Stimulated activated CD8-positive, alpha-beta memory T cell treated with anti-CD3 and anti-CD28 coated beads, Interleukin-12 subunit alpha, Interleukin-12 subunit beta, amount 100 ng/mL, for 4 hours (primary cell): ENCODE measurements around the gene COG4.
"Not testable (repeated sequence)": the region's sequence is repeated elsewhere in the genome, so short reads cannot be mapped to it uniquely, and the experiment has no call there.

Experiments
- DNase-seq: peaks from one replicate; pipeline ENCODE4 v3.0.0-alpha.2; 2020; ENCODE audit warnings: low read depth

COG4 gene

DNA sequence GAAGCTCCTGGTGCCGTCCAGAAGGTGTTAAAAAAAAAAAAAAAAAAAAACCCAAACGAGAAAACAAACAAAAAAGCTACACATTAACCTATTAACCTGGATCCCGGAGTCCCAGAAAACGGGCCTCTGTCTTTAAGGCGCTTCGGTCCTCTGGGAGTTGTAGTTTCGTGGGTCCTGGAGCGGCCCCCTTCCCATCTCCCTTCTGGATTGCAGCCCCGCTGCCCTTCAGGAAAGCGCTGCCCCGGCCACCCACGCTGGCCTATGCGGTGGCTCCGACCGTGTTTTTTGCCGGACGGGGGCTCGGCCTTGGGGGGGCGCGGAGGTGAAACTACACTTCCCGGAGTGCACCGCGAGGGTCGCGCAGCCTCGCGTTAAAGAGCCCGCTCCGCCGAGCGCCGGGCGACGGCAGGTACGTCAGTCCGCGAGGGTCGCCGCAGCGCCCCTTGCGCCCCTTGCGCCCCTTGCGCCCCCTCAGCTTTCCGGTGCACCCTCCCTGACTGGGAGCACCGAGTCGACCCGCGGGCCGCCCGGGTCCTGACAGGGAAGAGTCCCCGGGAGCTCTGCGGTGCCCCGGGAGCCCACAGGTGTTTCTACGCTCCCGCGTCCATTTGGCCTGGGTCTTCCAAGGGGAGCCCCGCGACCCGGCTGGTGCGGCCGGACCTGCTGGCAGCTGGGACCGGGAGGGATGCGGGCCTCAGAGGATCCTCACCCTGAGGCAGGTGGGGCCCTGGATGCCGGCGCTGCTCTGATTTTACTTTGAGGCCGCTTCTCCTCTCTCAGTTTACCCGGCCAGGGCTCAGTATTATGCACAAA, 68.9 kb downstream of the COG4 start, which contains the start of gene FCSK:
Gene FCSK, plus strand, starts transcription at position 374 of the 813 bp plus-strand sequence. CDS start 8,596 bp downstream, outside the sequence.
- DNase-seq, result peak; percentile 62

DNA sequence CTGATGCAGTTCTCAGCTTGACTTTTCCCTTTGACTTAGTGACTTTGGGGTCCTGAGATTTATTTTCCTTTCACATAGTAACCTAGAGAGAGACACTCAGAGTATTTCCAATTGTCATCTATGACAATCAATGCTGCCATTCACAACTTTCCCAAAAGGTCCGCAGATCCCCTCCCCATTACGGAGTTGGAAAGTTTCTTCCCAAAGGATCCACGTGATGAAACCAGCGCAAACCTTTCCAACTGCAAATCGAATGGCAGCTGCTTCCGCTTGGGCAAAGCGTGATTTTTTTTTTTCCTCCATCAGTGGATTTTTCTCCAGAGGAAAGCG, 69.5 kb downstream of the COG4 start:
- no peak for DNase-seq

DNA sequence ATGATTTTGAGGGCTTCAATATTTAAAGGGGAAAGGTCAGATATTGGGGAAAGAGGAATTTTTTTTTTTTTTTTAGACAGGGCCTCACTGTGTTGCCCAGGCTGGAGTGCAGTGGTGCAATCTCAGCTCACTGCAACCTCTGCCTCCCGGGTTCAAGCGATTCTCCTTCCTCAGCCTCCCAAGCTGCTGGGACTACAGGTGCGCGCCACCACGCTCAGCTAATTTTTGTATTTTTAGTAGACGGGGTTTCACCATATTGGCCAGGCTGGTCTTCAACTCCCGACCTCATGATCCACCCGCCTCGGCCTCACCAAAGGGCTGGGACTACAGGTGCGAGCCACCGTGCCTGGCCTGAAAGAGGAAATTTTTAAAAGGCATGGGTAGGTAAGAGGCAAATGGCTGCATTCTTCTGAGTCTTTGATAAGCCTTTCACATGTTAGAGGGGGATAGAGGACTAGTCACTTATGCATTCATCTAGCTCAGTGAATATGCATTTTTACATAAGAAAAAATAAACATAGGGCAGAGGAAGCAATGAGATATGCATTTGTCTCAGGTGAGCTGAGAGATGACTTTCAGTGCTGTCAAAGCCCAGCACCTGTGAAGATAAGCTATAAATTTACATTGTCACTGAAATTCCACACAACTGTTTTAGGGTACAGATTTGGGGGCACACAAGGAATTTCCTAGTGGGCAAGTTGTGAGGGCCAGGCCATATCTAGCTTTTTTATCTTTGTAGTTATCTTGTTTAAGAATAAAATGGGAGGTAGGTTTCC, 70.0 kb downstream of the COG4 start:
- no peak for DNase-seq

DNA sequence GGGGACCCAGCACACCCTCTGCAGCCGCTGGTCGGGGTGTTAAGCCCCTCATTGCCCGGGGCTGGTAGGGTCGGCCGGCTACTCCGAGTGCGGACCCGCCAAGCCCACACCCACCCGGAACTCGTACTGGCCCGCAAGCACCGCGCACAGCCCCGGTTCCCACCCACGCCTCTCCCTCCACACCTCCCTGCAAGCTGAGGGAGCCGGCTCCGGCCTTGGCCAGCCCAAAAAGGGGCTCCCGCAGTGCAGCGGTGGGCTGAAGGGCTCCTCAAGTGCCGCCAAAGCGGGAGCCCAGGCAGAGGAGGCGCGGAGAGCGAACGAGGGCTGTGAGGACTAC, 72.4 kb downstream of the COG4 start:
- not testable (repeated sequence) for DNase-seq

DNA sequence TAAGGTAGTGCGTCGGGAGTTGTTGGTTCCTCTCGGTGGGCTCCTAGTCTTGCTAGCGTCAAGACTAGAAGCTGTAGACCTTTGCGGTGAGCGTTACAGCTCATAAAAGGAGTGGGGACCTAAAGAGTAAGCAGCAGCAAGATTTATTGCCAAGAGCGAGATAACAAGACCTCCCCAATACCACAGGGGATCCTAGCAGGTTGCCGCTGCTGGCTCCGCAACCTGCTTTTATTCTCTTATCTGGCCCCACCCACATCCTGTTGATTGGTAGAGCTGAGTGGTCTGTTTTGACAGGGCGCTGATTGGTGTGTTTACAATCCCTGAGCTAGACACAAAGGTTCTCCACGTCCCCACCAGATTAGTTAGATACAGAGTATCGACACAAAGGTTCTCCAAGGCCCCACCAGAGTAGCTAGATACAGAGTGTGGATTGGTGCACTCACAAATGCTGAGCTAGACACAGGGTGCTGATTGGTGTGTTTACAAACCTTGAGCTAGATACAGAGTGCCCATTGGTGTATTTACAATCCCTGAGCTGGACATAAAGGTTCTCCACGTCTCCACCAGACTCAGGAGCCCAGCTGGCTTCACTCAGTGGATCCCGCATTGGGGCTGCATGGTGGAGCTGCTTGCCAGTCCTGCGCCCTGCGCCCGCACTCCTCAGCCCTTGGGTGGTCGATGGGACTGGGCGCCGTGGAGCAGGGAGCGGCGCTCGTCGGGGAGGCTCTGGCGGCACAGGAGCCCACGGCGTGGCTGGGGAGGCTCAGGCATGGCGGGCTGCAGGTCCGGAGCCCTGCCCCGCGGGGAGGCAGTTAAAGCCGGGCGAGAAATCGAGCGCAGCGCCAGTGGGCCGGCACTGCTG, 73.0 kb downstream of the COG4 start:
- not testable (repeated sequence) for DNase-seq

DNA sequence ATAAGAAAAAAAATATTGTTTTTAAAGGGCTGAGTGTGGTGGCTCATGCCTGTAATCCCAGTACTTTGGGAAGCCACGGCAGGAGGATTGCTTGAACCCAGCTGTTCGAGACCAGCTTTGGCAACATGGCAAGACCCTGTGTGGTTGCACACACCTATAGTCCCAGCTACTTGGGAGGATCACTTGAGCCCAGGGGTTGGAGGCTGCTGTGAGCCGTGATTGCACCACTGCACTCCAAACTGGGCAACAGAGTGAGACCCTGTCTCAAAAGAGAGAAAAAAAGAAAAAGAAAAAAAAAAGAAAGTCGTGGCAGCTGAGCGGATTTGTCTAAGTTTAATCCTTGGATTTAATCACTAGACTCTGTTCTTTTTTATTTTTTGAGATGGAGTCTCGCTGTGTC, 75.3 kb downstream of the COG4 start:
- no peak for DNase-seq

DNA sequence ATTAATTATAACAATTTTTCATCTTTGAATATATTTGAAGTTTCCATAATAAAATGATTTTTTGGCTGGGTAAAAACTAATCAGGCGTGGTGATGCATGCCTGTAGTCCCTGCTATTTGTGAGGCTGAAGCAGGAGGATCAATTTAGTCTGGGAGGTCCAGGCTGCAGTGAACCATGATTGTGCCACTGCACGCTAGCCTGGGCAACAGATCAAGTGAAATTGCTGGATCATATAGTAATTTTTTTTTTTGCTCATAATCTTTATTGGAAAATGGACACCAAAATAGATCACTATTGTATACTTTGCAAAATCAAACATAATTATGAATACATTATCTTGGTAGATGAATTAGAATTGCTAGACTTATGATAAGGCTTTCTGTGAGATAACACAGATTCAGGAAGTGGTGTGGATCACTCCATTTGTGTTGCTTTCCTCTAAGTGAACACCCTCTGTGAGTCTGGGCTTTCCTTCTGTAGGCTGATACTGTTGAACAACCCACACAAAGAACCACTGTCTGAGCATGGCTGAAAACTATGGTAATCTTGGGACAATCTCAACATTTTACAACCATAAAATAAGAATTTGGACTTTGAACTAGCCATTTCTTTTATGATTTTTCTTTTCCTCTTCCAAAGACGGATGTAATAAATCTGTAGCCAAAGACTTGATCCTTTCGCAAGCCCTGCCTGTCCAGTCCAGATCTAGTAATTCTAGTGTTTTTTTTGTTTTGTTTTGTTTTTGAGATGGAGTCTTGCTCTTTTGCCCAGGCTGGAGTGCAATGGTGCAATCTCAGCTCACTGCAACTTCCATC, 78.9 kb downstream of the COG4 start:
- no peak for DNase-seq

DNA sequence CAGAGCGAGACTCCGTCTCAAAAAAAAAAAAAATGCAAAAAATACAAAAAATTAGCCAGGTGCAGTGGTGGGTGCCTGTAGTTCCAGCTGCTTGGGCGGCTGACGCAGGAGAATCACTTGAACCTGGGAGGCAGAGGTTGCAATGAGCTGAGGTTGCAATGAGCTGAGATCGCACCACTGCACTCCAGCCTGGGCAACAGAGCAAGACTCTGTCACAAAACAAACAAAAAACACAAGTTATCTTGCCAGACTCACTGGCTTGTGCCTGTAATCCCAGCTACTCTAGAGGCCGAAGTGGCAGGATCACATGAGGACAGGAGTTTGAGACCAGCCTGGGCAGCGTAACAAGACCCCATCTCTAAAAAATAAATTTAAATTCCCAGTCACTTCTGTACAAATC, 81.0 kb downstream of the COG4 start:
- no peak for DNase-seq

DNA sequence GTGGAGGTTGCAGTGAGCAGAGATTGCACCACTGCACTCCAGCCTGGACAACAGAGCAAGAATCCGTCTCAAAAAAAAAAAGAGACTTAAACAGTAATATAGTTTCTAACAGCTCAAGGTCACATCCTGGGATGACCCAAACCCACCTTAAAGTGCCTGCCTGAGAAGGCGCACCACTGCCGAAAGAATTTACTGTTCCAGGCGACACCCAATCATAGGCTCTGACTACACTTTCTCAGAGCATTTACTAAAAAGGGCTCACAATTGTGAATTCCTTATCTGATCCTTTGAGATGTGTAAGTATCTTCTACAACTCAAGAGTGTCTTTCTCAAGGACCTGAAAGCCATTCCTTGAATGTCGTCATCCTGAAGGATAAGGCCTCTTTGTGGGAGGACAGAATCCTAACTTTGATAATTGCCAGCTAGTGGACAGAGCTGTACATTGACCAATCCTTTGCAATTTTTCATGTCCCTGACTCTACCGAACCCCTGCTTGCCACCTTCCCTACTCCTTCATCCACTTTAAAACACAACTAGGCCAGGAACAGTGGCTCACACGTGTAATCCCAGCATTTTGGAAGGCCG, 81.9 kb downstream of the COG4 start:
- no peak for DNase-seq

DNA sequence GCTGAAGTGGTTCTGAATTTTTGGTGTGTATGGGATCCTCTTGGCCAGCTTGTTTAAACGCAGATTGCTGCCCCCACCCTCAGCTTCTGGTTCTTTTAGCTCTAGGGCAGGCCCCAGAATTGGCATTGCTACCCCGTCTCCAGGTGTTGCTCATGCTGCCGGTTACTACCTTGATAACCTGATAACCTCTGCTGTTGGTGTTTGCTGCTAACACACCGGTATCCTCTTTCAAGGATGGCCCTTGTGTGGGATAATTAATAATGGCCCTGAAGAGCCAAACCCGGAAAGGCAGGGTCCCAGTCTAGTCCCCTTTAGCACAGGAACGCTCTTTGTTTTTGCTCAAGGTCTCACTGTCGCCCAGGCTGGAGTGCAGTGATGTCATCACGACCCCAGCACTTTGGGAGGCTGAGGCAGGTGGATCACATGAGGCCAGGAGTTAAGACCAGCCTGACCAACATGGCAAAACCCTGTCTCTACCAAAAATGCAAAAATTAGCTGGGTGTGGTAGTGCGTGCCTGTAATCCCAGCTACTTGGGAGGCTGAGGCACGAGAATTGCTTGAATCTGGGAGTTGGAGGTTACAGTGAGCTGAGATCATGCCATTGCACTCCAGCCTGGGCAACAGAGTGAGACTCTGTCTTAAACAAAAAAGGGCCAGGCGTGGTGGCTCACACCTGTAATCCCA, 83.2 kb downstream of the COG4 start:
- DNase-seq, result no peak

DNA sequence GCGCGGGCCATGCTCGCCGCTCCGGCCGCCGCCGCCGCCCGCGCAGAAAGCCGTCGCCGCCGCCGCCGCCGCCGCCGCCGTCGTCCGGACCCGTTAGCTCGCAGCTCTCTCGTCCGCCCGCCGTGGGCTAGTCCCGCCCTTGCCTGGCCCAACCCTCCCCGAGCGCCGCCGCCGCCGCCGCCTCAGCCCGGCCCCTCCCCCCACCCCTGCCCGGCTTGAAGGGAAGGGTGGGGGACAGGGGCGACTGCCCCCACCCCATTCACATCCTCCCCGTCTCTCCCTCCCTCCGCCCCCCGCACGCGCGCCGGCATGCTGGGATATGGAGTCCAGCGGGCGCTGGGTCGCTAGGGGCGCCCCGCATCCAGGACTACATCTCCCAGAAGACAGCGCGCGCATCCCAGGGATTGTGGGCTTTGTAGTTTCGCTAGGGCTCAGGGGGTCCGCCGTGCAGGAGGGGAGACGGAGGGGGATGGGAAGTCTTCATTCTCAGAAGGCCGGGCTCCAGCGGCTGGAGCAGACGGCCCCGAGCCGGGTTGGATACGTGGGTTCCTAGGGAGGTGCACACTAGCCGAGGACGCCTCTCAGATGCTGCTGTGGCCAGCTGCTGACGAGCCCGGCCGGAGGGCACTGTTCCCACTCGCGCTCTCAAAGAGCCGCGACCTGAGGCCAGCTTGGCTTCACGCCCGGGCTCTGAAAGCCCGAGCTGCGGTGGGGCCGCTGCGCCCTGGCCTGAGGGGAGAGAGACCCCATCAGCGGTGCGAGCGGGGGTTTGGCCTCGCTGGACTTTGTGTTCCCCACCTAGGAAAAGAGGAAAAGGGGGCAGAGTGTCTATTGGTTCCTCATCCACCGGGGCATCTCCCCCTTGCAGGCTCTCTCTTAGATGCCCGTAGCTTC, 84.1 kb downstream of the COG4 start, which contains the start of gene ST3GAL2:
Gene ST3GAL2, minus strand, starts transcription at position 132 of the 894 bp plus-strand sequence. CDS start 40,570 bp downstream, outside the sequence.
- DNase-seq, result peak; percentile 91

DNA sequence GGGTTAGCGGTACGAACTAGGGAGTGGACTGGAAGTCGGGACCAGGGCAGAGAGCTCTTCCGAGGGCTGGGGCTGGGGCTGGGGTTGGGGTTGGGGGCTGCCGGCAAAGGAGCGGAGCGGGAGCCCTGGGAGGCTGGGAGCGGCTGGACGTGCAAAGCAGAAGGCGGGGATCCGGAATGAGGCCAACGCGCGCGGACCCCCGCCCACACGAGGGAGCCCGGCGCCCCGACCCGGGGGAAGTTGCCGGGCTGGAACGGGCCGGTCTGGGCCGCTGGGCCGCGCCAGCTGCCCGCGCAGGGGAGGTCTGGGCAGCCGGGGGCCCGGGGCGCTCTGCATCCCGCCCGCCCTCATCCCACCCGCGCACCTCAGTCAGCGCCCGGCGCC, 84.8 kb downstream of the COG4 start:
- DNase-seq, result no peak

DNA sequence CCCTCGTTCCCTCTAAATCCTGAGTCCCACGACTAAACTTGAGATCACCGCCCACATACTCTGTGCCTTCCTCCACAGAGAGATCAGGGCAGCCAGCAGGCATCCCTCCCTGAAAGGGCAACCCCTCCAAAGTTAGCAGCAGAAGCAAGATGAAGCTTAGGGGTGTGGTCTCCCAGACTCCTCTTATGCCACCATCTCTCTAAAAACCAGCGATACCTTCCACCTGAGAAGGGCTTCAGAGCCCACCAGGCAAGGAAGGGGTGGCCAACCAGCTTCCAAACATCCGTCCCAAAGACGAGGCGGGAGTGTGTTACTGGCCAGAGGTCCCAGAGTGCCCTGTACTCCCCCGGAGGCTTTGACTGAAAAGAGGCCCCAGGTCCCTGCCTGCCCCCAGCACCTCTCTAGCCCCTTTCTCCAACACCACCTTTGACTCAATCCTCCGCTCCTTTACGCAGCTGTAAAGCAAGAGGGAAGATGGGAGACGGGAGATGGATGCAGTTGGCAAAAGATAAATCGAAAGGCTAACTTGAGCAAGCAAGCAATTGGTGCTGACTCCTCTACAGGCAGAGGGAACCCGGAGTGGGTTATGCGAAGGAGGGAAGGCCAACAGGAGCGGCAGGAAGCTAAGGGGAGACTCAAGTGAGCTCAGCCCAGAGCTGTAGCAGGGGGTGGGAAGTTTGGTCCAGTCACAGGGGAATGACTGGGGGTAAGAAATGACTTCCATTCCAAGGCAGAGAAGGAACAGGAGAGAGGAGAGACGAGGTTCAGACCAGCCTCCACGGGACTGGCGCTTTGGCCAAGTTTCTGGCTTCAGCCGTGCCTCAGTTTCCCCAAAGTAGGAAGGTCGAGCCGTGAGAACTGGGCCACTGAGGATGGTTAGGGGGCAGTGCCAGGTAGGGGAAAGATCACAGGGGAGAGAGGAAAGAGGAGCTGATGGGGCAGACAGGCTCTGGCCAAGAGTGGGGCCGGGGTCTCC, 85.5 kb downstream of the COG4 start:
- no peak for DNase-seq

DNA sequence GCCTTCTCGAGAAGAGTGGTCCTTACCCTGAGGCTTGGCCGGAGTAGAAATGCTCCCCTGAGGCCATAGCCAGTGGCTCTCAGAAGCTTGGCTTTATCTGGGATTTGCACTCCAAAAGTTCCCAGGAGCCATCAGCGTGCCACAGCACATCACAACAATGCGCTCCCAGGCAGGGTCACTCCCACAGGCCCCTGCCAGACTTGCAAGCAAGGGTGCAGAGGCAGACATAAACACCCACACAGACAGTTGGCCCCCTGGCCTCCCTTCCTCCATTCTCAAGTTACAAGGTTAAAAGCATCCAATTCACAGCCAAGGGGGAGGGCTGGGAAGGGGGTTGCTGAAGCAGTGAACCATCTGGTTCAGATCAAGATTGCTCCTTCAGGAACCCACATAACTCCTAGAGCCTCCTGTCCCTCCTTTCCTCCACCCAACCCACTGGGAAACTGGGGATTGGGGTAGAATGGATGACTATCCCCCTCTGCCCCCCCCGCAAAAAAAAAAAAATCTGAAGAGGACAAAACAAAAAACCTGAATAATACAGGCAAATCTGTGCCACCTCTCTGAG, 86.3 kb downstream of the COG4 start:
- no peak for DNase-seq

DNA sequence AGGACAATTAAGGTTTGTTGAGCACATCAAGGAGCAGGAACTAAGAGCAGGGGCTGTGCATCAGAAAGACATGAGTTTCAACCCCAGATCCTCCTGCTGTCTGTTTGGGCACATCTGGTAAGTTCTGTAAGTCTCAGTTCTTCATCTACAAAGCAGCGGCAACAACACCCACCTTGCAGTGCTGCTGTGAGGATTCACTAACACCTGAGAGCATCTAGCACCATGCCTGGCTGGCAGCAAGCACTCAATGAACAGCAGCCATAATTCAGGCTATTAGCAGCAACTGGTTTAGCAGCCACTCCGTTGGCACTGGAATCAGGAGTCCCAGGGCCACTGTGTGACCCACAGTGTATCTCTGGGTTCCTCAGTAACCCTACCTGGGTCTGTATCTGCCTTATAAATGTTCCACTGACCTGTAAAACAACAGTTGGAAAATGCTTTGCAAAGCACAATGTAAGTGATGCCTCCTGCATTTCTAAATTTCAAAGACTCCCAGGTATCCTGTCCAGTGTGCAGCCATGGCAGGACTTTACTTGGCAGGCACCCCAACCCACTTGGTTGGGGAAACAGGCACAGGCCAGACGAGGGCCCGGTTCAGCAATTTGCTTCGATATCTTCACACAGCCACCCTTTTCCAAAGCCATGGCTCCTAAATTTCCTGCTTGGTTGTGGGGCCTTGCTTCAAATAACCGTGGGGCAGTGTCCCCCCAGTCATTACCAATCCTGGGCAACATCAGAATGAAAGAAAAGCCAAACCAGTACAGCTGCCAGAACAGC, 88.7 kb downstream of the COG4 start:
- no peak for DNase-seq

DNA sequence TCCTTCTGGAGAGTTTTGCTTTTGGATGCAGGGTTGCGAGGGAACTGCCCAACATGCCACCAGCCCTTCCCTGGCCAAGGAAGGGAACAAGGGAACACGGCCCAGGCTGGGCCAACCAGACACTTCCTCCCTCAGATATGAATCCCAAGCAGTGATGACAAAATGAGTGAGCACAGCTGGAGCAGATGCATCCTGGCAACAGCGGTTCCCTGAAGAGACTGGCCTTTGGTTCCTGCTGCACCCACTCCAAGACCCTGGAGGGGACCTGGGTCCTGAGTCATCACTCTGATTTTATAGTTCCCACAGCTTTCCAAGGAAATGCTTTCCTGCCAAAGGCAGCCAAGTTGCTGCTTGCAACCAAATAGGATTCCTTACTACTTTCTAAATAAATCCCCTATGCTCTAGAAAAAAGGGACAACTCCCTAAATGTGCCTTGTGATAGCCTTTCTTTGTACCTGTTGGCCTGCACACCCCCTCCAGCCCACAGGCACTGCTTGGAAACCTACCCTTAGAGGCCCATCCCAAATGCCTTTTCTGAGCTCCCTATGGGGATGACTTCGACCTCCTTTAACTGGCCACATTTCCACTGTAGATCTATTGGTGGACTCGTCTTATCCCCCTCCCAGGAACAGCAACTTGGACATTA, 89.8 kb downstream of the COG4 start:
- DNase-seq, result no peak
